ENCODE measurements around the gene COL4A2.

COL4A2 gene

DNA sequence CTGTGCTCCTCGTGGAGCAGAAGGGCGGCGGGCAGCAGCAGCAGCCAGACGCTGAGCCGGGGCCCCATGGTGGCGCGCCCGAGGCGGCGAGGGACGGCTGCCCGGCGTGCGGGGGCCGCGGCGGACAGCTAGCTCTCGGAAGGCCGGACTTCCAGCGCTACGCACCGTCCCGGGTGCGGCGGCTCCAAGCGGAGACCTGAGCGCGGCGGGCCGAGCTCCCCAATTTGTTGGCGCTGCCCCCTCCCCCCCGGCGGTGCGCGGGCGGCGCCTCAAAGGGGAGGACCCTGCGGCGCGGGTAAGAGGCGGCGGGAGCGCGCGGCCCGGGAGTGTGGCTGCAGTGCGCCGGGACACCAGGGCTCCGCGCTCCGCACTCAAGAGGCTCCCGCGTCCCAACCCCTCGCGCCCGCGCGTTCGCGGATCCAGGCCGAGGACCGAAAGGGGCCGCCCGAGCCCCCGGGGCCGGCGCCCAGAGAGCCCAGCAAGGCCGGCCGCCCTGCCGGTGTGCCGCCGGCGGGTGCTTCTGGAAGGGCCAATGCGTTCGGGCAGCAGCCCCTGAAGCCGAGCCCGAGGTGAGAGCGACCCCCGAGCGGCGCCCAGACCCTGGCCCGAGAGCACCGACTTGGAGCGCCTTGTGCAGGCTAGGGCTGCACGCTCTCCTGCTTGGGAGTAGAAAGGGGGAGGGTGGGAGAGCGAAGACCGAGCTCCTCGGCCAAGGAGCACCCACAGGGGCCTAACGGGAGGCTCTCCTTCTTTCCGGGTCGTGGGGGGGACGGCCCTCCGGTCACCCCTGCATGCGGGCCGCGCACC lies at the start of gene COL4A2, which contains the start of gene COL4A1:
TSS of gene COL4A2 (plus strand) at position 325 of the 807 bp plus-strand sequence. CDS start 620 bp downstream, outside the sequence.
TSS of gene COL4A1 (minus strand) at position 198 of the 807 bp plus-strand sequence. CDS start at position 68, 130 bp downstream.
- no peak for DNase-seq (ENCODE audit: low read depth in 2 of 2)

DNA sequence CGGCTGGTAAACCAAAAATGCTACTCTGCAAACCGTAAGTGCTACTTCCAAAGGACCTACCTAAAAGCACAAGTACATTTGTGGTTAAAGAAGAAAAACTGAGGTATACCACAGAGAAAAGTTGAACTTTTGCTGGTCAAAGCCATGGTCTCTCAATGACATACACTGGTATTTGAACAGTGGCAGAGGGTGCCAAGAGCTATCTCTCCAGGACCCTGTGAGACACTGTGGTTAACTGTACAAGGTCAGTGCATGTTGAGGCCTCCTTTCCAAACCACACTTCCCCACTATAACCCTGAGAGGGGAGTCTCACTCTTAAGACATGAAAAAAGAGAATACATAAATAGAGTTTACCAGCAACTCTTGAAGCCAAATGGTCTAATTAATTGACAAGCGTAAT lies 49.7 kb upstream of the COL4A2 start:
- no peak for DNase-seq (ENCODE audit: low read depth in 2 of 2)

DNA sequence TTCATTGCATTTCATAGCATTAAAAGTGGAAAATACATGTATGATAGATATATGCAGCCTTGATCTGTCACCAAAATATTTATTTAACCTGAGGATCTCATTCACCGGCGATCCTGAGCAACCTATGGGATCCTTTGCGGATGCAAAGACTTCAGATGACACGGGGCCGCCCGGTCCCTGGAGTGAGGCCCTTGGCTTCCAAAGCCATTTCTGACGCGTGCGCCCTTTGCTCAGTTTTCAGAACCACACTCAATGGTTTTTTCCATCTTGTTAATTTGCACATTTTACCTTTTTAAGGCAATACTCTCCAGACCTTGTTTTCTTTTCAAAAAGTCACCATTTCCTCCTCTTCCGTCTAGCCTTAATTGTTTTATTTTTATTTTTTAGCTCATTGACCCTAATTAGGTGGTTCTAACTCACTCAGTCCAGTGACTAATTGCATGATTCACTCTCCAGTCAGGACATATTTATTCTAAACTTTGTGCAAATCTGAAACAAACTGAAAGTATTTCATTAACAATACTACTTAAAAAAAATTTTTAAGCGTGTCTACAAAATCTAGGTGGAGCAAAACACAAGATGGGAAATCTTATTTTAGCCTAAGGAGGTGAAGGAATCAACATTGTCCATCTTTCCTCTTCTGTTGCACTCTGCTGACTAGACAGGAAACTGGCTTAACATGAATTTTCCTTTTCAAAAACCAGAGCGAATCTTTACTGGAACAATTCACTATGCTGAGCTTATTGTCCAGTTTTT lies 48.0 kb upstream of the COL4A2 start:
- no peak for DNase-seq (ENCODE audit: low read depth in 2 of 2)

DNA sequence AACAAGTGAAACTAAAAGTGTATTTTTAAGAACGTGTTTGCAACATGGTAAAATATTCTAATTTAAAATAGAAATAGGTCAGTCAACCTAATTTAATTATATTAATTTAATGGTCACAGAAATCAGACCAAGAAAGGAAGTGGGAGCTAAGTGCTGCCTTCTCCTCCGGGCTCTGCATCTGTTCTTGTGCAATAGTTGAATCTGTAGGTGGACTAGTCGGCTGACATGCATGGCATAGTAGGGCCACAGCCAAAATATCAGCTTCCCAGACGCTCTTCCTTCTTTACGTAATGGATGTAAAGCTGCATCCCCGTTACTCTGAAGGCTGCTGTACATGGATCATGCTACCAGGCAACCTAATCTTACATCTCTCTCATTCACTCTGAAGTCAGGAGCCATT lies 47.4 kb upstream of the COL4A2 start:
- no peak for DNase-seq (ENCODE audit: low read depth in 2 of 2)

DNA sequence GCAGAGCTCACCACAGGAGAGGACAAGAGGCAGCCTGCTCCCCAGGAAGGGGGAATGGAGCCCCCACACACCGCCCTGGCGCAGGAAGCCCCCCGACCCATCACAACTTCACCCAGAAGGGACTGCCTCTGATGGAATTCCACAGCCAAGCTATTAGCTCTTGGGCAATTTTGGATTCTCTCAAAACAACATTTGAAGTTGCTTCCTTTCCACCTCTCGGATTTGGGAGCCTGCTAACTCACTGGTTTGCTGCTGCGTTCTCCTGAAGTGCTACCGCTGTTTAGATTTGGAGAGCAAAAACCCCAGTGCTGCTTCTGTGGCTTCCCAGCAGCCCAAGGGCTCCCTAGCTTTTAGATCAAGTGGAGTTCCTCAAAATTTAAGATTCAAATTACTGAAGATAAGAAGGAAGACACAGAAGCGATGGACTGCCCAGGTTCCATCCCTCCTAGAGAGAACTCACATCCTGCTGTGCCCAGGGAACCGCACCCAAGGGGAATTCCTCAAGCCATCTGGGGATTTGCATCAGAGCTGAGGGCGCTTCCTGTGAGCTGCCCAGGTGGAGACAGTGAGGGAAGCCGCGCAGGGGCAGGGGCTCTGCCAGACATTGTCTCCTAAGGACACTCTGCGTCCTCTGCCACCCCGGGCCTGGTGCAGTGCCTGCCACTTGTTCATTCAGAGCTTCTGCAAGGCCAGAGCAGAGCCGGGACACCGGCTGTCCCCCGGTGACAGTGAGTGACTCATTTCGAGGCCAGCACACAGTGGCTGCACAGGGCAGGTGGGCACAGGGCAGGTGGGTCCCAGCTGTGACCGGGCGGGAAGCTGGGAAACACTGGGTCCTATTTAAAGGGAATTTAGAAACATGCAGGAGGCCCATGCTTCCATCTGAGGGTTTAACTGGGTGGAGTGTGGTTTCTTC lies 45.7 kb upstream of the COL4A2 start:
- DNase-seq (ENCODE audit: low read depth in 2 of 2): no peak

DNA sequence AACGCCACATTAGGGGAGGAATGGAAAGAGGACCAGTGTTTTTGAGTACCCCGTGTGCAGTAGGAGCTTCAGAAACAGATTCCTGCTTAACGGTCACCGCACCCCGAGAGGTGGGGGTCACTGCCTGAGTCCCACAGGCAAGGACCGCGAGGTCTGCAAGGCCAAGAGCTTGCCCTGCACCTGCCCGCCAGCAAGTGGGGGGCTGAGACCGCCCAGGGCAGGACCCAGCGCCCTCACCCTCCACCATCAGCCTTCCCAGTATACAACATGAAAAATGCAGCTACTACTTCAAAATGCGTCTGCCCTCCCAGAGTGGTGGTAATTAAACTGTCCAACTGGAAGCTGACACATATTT lies 45.0 kb upstream of the COL4A2 start:
- no peak for DNase-seq (ENCODE audit: low read depth in 2 of 2)

DNA sequence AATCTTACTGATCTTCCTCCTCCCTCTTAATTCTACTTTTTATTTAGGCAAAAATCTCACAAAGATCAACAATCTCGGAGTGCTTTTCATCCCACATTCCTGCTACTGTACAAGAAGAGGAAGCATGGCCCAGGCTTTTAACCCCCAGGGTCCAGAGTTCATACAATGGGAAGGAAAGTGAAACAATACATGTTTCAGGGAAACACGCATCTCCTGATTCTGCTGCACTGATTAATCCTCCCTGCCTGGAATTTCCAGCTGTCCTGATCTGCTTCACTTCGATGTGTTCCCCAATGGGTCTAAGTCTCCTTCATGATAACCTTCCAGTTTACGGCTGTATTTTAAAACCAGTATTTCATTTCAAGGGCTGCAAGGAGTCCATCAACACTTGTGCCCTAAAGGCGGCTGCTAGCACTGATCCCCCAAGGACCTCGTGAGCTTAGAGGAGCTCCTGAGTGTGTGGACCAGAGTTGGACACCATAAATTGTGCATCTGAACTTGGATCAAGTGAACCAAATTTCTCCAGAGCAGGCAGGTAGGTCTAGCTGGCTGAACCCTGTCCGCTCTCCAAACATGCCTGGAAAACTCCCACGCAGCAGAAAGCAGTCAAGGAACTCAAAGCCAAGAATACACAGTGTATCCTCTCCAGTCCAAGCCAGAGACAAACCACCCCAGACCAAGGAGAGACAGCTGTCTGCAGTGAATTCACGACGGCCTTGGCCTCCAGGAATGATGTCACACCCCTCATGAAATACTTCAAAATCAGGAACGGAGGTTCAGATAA lies 44.4 kb upstream of the COL4A2 start:
- DNase-seq (ENCODE audit: low read depth in 2 of 2): no peak

DNA sequence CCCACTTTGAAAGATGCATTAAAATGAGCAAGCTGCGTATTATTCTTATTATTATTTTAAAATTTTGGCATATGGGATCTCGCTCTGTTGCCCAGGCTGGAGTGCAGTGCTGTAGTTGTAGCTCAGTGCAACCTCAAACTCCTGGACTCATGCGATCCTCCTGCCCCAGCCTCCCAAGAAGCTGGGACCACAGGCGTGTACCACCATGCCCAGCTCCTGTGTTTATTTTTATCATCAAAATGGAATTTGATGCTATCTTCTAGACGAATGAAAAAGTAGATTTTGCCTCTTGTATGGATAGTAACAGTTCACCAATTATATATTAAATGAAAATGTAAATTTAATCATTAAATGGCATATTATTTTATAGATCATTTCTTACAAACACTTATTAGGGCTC lies 43.7 kb upstream of the COL4A2 start:
- DNase-seq (ENCODE audit: low read depth in 2 of 2): no peak

DNA sequence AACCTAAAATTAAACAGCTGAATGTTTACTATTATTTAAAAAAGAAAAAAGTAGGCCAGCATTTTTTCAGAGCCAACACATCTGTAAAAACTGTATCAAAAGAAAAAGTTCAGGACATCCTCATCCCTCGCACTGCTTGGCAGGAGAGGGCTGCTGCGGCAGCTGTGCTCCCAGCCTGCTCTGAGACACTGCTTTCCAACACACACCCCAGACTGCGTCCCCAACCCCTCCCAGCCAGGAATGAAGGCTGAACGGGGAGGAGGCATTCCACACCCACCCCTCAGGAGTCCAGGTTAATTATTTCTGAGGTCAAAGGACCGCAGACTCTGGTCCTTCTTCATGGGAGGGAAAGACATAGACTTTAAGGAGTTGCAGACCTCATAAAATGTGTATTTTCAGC lies 43.2 kb upstream of the COL4A2 start:
- DNase-seq (ENCODE audit: low read depth in 2 of 2): no peak

DNA sequence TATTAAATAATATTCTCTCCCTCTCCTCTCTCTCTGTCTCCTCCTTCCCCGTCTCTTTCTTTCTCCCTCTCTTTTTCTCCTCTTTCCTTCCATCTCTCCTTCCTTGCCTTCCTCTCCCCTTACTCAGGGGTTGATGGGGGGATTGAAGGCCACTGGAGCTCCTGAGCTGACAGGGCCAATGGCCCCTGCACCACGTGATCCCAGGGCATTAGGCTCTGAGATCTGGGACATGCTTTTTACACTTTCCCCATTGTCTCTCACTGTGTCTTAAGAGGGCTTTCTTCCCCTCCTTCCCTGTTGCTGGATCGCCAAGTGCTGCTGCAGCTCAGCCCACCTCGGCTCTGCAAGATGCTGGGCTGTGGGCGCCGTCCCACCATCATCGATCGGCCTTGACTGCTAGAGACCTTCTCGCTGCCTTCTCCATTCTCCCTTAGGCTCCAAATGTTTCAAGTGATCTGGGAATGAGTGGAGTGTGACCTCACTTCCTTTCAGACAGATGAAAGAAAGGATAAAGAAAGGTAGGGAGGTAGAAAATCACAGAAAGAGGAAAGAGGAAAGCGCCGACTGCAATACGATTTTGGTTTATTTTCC lies 42.3 kb upstream of the COL4A2 start:
- no peak for DNase-seq (ENCODE audit: low read depth in 2 of 2)

DNA sequence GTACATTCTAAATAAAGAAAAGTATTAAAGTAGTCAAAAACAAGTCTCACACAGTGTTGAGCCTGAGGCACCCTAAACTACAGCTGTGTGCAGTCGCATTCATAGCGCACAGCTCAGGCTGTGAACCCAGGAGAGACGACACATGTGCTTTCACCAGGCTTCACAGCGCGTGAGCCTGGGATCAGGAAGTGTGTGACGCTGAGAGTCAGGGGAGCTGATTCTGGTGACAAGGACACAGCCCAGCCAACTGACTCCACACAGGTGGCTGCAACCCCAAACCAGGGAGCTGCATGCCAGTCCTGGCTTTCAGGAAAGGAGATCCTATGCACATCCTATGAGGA lies 41.8 kb upstream of the COL4A2 start:
- no peak for DNase-seq (ENCODE audit: low read depth in 2 of 2)

DNA sequence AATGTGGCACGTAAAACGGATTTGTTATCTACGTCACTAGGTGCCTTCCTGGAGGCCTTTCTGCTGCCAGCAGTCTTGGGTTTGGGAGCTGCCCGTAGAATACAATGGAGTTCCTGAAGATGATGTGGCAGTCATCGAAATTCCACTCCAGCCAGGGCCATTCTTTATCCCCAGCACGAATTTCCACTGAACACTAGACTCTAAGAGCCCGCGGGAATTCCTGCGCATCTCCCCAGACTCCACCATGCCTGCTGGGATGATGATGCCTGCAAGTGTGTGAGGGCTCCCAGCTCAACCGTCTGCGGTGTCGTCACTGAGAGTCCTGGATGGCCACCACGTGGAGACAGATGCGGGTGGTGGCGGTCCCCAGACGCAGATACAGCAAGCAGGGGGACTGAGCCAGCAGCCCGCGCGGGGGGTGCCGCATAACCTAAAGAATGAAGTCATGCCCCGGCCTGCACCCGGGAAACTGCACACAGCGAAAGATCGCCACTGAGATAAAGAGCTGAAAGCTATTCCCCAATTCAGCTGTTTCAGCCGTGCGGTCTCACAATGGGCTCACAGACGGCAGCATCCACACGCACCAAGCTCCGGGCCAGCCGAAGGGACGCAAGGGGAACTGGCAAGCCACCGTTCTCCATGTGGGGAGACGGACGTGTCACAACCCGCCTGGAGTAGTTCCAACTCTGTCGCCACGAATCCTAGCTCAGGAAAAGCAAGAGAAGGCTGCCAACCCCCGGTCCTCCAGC lies 41.2 kb upstream of the COL4A2 start:
- no peak for DNase-seq (ENCODE audit: low read depth in 2 of 2)

DNA sequence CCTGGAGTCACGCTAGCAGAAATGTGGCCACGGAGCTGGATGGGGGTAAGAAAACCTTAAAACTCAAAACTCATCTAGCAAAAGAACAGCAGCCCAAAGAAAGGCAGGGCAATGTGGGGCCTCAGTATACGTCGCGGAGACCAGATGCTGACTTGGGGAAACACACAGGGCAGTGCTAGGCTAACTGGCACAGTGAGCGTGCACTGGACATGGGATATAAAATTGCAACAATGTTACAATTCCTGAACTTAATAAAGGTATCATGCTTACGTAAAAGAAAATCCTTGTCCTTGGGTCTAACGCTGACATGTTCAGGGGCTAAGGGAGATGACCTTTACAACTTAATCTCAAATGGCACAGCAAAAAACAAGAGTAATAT lies 40.7 kb upstream of the COL4A2 start:
- no peak for DNase-seq (ENCODE audit: low read depth in 2 of 2)

DNA sequence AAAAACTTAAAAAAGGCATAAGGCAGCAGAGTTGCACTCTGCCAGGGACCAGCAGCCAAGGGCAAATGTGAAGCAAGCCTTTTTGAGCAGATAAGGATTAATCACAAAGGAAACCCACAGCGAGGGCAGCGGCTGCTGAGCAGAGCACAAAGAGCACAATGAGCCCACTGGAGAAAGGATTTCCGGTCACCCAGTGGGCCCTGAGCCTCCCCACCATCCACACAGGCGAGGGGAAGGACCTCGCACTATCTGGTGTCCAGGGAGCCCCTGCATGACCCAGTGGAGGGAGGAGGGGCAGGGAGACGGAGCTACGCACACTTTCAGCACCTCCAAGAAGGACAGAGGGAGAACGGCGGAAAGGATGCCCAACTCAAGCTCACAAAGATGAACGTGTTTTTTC lies 40.1 kb upstream of the COL4A2 start:
- no peak for DNase-seq (ENCODE audit: low read depth in 2 of 2)

DNA sequence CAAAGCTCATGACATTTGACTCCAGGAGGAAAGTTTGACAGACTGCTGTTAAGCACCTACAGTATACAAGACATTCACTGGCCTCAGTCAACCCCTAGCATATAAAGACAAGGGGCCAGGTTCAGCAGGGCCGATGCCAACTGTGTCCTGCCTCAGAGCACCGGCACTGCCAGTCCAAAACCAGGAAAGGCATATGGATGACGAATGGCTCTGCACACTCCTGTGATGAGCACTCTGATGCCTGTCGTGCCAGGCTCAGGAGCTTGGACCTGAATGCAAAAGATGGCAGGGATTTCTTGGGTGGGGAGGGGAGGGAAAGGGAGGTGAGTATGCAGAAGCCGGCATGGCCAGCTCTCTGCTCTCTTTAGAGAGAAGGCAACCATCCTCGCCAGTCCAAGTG lies 39.0 kb upstream of the COL4A2 start:
- no peak for DNase-seq (ENCODE audit: low read depth in 2 of 2)

DNA sequence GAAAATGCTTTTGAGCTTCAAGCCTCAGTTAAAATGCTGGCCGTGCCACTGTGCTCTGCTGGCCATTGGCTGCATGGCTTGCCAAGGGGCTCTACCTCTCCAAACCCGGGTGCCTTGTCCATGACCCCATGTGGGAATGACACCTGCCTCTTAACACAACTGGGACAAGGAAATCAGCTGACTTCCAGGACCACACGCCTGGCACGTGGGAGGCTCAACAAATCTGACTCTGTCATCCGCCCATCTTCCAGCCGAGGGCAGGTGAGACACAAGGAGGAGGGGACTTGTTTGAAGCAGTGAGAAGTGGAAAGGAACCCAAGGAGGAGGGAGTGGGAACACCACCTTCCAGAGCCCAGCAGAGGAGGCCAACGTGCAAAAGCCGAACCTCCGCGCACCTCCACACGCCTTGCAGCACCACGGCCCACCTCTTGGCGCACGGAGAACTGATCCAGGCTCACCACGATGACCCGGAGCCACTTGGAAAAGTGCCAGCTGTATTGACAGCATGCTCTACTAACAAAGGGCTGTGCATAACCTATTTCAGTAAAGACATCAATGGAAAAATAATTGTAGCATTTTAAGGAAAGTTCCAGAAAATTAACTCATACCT lies 38.4 kb upstream of the COL4A2 start:
- no peak for DNase-seq (ENCODE audit: low read depth in 2 of 2)

DNA sequence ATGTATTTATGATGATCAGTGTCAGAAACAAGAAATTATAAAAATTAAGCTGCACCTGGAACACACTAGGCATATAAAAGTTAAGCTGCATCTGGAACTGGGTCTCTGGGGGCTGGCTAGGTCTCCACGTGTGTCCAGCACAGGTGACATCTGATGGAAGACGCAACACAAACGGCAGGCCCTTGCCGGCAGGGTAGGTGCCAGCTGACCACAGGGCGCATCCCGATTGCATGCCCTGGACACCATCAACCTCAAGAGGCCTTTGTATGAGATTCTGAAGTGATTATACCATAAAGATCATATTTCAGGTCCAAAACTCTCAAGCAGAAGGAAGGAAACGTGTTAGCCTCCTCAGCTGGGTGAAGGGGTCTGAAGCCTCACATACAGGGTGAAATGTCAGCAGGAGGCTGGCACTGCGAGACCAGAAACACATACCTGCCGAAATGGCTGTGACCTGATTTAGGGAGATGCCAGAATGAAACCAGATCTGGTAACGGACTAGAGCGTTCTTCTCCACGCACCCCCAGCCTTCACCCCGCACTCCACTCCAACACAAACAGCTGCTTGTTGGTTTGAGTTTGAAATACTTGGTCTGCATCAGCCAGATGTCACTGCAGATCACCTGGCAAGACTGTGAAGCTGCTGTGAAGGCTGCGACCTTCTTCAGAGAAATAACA lies 37.4 kb upstream of the COL4A2 start:
- DNase-seq (ENCODE audit: low read depth in 2 of 2): no peak

DNA sequence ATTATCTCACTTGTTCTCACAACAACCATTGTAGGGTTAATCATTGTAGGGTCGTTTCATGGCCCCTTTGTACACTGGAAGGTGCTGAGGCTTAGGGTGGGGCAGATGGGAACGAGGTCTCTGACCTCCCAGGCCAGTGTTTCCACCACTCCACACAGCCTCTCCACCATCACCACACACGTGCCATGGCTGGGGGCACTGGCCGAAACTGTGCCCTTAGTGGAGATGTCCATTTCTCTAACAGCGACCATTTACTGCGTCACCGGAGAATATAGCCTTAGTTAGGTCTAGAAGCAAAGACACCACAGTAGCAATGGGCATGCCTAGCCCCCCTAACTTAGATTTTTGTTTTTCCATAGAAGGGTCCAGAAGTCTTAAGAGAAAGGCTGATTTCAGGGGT lies 36.6 kb upstream of the COL4A2 start:
- no peak for DNase-seq (ENCODE audit: low read depth in 2 of 2)

DNA sequence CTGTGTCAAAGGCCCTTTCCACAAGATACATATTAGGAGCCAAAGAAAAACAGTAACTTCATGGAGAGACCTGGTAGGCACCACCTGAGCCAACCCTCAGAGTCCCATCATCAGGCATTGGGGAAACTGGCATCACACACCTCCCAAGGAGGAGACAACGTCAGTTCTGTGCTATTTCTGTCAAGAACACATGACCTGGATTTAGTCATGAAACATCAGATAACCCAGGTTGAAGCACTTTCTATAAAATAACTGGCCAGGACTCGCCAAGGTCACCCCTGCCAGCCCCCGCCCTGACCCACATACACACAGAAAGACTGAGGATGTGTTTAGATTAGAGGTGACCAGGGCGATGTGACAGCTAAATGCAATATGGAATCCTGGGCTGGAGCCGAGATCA lies 35.8 kb upstream of the COL4A2 start:
- DNase-seq (ENCODE audit: low read depth in 2 of 2): no peak

Data from stimulated activated CD4-positive, alpha-beta T cell treated with anti-CD3 and anti-CD28 coated beads, Interleukin-12 subunit alpha, Interleukin-12 subunit beta, amount 100 ng/mL, for 24 hours (primary cell).